ENCODE data around the gene DHRS7. TPM values are rescaled to one million over a fixed set of nuclear protein-coding genes. Genes with fewer than 3 reads are reported as not detected.

The DHRS7 gene
- total RNA-seq, 1 experiment from 2014 or later, result 27.7 TPM

GRCh38 chr14:60153991-60154390 is 11.2 kb downstream of the DHRS7 start:
- Mint-ChIP-seq H3K4me1 (peaks cover 4 to 10% of the 10 kb centered on the region in 2 experiments; a peak in 3 of 4 replicates), H3K9me3 (no peaks in the 10 kb centered on the region; a peak in 1 of 5 replicates), H3K27ac (0 out of 7 replicates have a peak overlapping the region, but pooled peaks of 1 of the 3 experiments have one; percentile 50), H3K36me3 (ENCODE audit: insufficient read depth in 1 of 3, low read depth in 3 of 3) (peaks cover 10 to 29% (median 22%) of the 10 kb centered on the region in 3 experiments; a peak in 6 of 7 replicates), H3K27me3 (ENCODE audit: low read depth) (no peaks in the 10 kb centered on the region), H3K4me3 (no peak overlapping the region)
- DNase-seq, result no peak
- Histone ChIP-seq H2BK5ac (ENCODE audit: insufficient read length, low read length) (no peak overlapping the region), H4K8ac (replicated peaks; ENCODE audit: insufficient read length, low read depth, low read length) (no peak overlapping the region), H3K56ac (ENCODE audit: insufficient read length, low read depth, low read length) (no peak overlapping the region), H3T11ph (ENCODE audit: low read length) (no peak overlapping the region), H3K79me2 (ENCODE audit: insufficient read depth, low read length) (no peaks in the 10 kb centered on the region), H3K14ac (ENCODE audit: insufficient read depth, low read length) (no peak overlapping the region), H2AFZ (ENCODE audit: low read length) (no peak overlapping the region), H3K27me3 (ENCODE audit: insufficient read depth, low read length) (no peaks in the 10 kb centered on the region), H3K4me1 (ENCODE audit: insufficient read depth, low read length) (no peaks in the 10 kb centered on the region), H3K9me3 (ENCODE audit: control insufficient read depth, low read depth, low read length) (no peaks in the 10 kb centered on the region), H2BK12ac (ENCODE audit: insufficient read length, low read depth, low read length) (no peak overlapping the region), H4K5ac (ENCODE audit: insufficient read length, low read depth, low read length) (no peak overlapping the region), H3K9ac (ENCODE audit: extremely low read depth, insufficient read length, low read length) (no peak overlapping the region), H3K4me2 (ENCODE audit: insufficient read depth, insufficient read length, low read length) (no peak overlapping the region), H2AK5ac (ENCODE audit: insufficient read length, low read length) (no peak overlapping the region), H2BK20ac (ENCODE audit: low read depth, low read length, poor library complexity, severe bottlenecking) (no peak overlapping the region), H3K4ac (ENCODE audit: low read depth, low read length) (no peak overlapping the region), H3K27ac (ENCODE audit: insufficient read length, low read depth, low read length) (no peak overlapping the region), H3K23ac (ENCODE audit: insufficient read length, low read depth, low read length) (no peak overlapping the region), H2BK15ac (ENCODE audit: low read depth, low read length) (no peak overlapping the region), H4K91ac (ENCODE audit: insufficient read length, low read depth, low read length) (no peak overlapping the region), H4K20me1 (ENCODE audit: control insufficient read depth, insufficient read depth, insufficient read length) (no peaks in the 10 kb centered on the region), H3K23me2 (ENCODE audit: insufficient read length, low read depth, low read length, poor library complexity, severe bottlenecking) (no peaks in the 10 kb centered on the region), H2BK120ac (ENCODE audit: low read depth, low read length, poor library complexity, severe bottlenecking) (no peak overlapping the region), H3K79me1 (ENCODE audit: insufficient read depth, low read depth, low read length, poor library complexity, severe bottlenecking) (no peaks in the 10 kb centered on the region), H3K18ac (ENCODE audit: insufficient read length, low read depth, low read length) (no peak overlapping the region)
- WGBS (ENCODE audit: extremely low coverage, insufficient read length, low lambda C conversion rate), result no CpG with 5 or more reads among the region's 3 CpGs
- no peak for TF ChIP-seq CTCF (conservative IDR thresholded peaks at IDR 0.05)

Measured in H9 (cell line).